ENCODE data around the gene MCM6.
"Not testable (repeated sequence)": the region's sequence is repeated elsewhere in the genome, so short reads cannot be mapped to it uniquely, and the experiment has no call there.

The MCM6 gene

DNA sequence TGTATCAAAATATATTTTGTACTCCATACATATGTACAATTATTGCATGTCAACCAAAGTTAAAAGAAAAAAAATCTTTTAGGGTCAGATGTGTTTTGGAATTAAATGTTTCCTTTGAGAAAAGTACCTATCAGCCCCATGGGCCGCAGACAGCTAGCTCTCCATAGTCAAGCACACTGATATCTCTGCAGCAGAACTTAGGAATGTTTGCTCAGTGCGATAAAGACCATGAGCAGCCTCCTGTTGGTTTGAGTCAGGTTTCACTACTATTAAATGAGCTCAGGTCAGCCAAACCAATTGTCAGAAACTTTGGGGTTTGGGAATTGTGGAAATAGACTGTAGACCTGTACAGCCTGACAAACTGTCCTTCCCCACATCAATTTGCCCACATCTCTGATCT lies 73.0 kb downstream of the MCM6 start:
- Histone ChIP-seq H3K9me3 (ENCODE audit: low read length) (peaks cover 4% of the 10 kb centered on the region), H3K4me1 (ENCODE audit: insufficient read depth, low read length) (no peaks in the 10 kb centered on the region), H2AFZ (ENCODE audit: low read depth, low read length) (no peak overlapping the region), H3K27me3 (ENCODE audit: insufficient read depth, low read length) (no peaks in the 10 kb centered on the region), H3K36me3 (ENCODE audit: insufficient read depth, low read length) (no peaks in the 10 kb centered on the region), H3K4me3 (ENCODE audit: low read length) (no peak overlapping the region)

DNA sequence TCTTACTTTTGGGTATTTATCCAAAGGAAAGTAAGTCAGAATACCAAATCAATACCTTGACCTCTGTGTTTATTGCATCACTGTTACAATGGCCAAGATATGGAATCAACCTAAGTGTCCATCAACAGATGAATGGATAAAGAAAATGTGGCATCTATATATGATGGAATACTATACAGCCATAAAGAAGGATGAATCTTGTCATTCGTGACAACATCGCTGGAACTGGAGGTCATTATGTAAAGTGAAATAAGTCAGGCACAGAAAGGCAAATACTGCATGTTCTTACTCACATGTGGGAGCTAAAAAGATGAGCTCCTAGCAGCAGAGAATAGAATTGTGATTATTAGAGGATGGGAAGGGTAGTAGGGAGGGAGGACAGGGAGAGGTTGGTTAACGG lies 73.9 kb downstream of the MCM6 start:
- H3K36me3 ChIP-seq (ENCODE audit: insufficient read depth, low read length): no peaks in the 10 kb centered on the region
- H3K4me1 ChIP-seq (ENCODE audit: insufficient read depth, low read length): no peaks in the 10 kb centered on the region
- H3K4me3 ChIP-seq (ENCODE audit: low read length): no peak overlapping the region
- H2AFZ ChIP-seq (ENCODE audit: low read depth, low read length): no peak overlapping the region
- H3K9me3 ChIP-seq (ENCODE audit: low read length): peaks cover 4% of the 10 kb centered on the region
- H3K27me3 ChIP-seq (ENCODE audit: insufficient read depth, low read length): no peaks in the 10 kb centered on the region

DNA sequence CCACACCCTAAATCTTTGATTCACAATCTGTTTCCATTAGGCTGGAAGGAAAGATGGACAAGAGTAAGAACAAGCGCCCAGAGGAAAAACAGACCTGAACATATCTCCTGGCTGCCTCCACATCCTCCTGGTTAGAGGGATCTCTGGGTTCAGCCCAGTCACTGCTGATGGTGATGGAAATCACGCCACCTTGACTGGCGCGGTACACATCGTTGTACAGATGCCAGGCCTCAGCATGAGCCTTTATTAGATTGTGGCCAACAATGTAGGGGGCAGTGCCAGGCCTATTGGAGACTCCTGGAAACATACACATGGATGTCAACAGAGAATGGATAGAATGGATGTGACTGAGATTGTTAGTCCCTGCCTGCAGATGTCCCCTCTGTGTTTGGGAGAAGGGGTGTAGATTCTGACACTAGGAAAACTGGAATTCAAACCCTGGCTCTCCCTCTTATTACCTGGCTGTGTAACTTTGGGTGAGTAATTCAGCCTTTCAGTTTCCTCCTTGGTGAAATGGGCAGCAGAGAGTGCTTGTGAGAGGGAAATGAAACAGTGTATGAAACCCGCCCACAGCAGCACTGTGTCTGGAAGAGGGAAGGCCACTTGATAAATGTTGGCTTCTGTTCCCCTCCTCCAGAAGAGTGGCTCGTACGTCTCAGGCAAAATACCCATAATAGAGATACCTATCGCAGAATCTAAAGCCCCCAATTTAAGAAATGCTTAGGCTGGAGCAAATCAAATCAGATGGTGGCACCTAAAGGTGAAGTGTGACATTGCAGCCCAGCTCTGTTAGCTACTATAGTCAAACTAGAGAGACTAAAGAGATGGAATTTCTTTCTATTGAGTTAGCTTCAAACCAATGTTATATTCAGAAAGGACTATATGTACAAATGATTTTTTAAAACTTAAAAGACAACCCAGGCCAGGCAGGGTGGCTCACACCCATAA lies 75.5 kb downstream of the MCM6 start:
- no peaks in the 10 kb centered on the region for H3K36me3 ChIP-seq (ENCODE audit: insufficient read depth, low read length)
- H2AFZ ChIP-seq (ENCODE audit: low read depth, low read length): no peak overlapping the region
- no peak overlapping the region for H3K4me3 ChIP-seq (ENCODE audit: low read length)
- no peaks in the 10 kb centered on the region for H3K4me1 ChIP-seq (ENCODE audit: insufficient read depth, low read length)
- H3K27me3 ChIP-seq (ENCODE audit: insufficient read depth, low read length): no peaks in the 10 kb centered on the region
- peaks cover 4% of the 10 kb centered on the region for H3K9me3 ChIP-seq (ENCODE audit: low read length)

DNA sequence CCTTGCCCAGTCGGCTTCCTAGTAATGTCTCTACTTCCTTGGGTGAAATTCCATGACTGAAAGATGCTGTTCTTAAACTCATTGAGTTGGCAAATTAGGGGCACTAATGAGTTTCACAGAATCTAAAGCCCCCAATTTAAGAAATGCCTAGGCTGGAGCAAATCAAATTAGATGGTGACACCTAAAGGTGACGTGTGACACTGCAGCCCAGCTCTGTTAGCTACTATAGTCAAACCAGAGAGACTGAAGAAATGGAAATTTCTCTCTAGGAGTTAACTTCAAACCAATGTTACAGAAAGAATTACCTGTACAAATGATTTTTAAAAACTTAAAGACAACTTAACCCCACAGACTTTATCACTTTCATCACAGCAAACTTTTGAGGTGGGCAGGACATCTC lies 76.5 kb downstream of the MCM6 start:
- no peaks in the 10 kb centered on the region for H3K27me3 ChIP-seq (ENCODE audit: insufficient read depth, low read length)
- peaks cover 4% of the 10 kb centered on the region for H3K9me3 ChIP-seq (ENCODE audit: low read length)
- no peak overlapping the region for H2AFZ ChIP-seq (ENCODE audit: low read depth, low read length)
- H3K4me1 ChIP-seq (ENCODE audit: insufficient read depth, low read length): no peaks in the 10 kb centered on the region
- no peaks in the 10 kb centered on the region for H3K36me3 ChIP-seq (ENCODE audit: insufficient read depth, low read length)
- H3K4me3 ChIP-seq (ENCODE audit: low read length): no peak overlapping the region

DNA sequence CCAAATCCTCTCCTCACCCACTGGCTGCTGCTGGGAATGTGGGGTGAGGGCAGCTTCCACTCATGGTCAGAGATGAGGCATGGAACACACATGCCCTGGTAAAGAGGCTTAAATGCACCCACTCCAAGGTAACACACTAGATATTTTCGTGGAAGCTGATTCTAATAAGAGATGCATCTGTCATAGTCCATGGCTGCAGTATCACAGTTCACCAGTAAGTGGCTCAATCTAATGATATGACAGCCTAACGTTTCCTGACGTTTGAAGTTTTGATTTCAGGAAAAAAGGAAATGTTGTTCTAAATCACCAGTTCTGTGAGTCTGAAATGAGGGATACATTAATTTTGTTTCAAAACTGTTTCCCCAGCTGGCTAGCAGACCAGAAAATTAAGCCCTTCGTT lies 77.5 kb downstream of the MCM6 start:
- Histone ChIP-seq H3K9me3 (ENCODE audit: low read length) (peaks cover 4% of the 10 kb centered on the region), H2AFZ (ENCODE audit: low read depth, low read length) (no peak overlapping the region), H3K36me3 (ENCODE audit: insufficient read depth, low read length) (no peaks in the 10 kb centered on the region), H3K27me3 (ENCODE audit: insufficient read depth, low read length) (no peaks in the 10 kb centered on the region), H3K4me3 (ENCODE audit: low read length) (no peak overlapping the region), H3K4me1 (ENCODE audit: insufficient read depth, low read length) (no peaks in the 10 kb centered on the region)

DNA sequence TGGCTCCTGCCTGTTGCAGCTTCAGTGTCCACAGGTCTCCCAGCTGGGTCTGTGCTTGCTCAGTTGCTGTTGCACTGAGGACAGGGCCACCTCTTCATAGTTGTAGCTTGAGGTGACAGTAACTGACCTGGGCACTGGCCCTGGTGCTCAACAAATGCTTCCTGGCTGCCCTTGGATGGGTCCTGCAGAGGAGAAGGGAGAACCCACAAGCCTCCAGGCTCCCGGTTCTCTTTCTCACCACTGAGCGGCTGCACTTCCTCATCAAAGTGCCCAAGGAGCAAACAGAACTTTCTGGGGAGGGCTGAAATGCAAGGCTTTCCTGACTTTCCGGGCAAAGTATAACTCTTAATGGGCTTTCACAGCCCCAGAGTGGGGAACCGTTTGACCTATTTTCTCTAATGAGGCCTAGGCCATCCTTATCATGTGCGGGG lies 78.0 kb downstream of the MCM6 start:
- Histone ChIP-seq H3K27me3 (ENCODE audit: insufficient read depth, low read length) (no peaks in the 10 kb centered on the region), H3K36me3 (ENCODE audit: insufficient read depth, low read length) (no peaks in the 10 kb centered on the region), H3K4me1 (ENCODE audit: insufficient read depth, low read length) (no peaks in the 10 kb centered on the region), H3K9me3 (ENCODE audit: low read length) (peaks cover 4% of the 10 kb centered on the region), H3K4me3 (ENCODE audit: low read length) (no peak overlapping the region), H2AFZ (ENCODE audit: low read depth, low read length) (no peak overlapping the region)

DNA sequence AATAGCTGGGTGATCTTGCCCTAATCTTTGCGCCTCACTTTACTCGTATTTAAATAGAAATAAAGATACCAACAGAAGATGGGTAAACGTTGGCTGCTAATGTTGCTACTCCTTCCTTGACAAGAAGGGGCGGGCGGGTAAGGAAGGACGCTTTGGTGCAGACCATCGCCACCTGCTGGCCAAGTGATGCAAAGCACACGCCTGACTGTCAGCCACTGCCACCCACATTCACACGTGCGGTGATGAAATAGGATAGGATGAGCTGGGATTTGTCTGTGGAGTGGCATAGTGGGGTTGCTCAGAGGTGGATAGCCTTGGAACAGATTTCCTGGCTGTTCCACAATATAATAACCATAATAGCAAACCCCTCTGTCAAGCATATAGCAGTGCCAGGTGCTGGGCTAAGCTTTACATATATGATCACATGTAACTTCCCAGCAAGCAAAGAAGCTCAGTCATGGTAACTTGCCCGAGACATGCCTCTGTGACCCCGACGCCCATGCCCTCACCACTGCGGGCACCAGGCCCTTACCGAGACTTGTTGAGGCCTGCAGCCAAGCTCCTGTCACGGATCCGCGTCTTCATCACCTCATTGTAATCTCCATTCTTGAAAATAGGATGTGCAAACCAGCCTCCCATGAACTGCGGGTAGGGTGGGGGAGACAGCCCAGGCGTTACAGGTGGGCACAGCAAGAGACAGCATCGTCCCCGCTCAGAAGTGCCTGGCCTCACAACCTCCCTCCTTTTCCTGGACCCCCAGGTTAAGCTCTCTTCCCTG lies 78.6 kb downstream of the MCM6 start:
- no peaks in the 10 kb centered on the region for H3K4me1 ChIP-seq (ENCODE audit: insufficient read depth, low read length)
- H3K36me3 ChIP-seq (ENCODE audit: insufficient read depth, low read length): no peaks in the 10 kb centered on the region
- H2AFZ ChIP-seq (ENCODE audit: low read depth, low read length): no peak overlapping the region
- no peaks in the 10 kb centered on the region for H3K27me3 ChIP-seq (ENCODE audit: insufficient read depth, low read length)
- peaks cover 4% of the 10 kb centered on the region for H3K9me3 ChIP-seq (ENCODE audit: low read length)
- no peak overlapping the region for H3K4me3 ChIP-seq (ENCODE audit: low read length)

DNA sequence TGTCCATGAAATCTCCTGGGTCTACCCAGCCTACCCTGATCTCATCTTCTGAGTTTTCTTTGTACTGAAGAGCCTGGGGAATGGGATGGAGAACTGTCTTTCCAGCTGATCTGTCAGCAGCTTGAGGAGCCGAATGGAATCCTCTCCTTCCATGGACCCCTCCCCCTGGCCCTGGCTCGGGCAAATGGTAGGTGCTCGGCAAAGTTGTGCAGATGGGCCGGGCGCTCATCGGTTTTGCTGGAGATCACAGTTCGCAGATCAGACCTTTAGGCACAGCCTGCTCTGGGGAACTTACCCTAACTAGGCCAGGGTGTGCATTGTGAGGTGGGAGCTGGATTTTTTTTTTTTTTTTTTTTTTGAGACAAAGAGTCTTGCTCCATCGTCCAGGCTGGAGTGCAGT lies 79.6 kb downstream of the MCM6 start:
- no peaks in the 10 kb centered on the region for H3K4me1 ChIP-seq (ENCODE audit: insufficient read depth, low read length)
- H3K27me3 ChIP-seq (ENCODE audit: insufficient read depth, low read length): no peaks in the 10 kb centered on the region
- no peaks in the 10 kb centered on the region for H3K36me3 ChIP-seq (ENCODE audit: insufficient read depth, low read length)
- H2AFZ ChIP-seq (ENCODE audit: low read depth, low read length): no peak overlapping the region
- no peak overlapping the region for H3K4me3 ChIP-seq (ENCODE audit: low read length)
- peaks cover 4% of the 10 kb centered on the region for H3K9me3 ChIP-seq (ENCODE audit: low read length)

DNA sequence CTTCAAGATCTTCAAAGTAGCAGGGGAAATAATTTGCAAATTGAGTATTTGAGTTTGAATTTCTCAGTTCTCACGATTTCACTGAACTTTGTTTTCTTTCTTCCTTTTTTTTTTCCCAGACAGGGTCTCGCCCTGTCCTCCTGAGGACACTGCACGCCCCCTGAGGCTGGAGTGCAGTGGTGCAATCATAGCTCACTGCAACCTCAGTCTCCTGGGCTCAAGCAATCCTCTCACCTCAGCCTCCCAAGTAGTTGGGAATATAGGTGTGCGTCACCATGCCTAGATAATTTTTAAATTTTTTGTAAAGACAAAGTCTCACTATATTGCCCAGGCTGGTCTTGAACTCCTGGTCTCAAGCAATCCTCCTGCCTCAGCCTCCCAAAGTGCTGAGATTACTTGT lies 80.6 kb downstream of the MCM6 start:
- not testable (repeated sequence) for H3K36me3 ChIP-seq (ENCODE audit: insufficient read depth, low read length); H3K4me3 ChIP-seq (ENCODE audit: low read length); H3K9me3 ChIP-seq (ENCODE audit: low read length); H2AFZ ChIP-seq (ENCODE audit: low read depth, low read length); H3K27me3 ChIP-seq (ENCODE audit: insufficient read depth, low read length); H3K4me1 ChIP-seq (ENCODE audit: insufficient read depth, low read length)

DNA sequence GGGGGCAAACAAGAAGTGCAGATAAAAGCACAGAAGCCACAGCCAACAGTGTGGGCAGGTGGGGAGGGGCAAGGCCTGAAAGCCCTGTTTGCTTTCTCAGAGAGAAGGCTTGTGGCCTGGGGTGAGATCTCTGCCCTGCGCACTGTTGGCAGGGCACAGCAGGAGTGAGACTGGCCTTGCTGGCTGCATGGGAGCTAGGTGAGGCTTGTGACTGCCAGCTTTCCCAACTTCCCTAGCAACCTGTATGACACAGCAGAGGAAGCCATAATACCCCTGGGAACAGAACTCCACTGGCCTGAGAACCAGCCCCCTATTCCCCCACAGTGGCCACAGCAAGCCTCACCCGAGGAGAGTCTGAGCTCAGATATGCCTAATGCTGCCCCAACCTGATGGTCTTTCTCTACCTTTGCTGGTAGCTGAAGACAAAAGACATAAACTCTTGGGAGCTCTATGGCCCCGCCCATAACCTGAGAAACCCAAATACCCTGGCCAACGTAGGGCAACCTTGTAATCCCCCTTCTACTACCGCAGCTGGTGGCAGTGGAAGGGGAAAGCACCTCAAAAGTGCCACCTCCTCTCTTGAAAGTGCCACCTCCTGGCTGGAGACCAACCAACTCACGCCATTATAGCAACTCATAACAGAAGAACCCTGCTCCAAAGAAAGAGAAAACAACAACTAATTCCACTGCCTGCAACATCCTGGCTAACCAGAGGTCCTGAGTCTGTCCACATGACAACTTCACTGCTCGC lies 83.7 kb downstream of the MCM6 start:
- Histone ChIP-seq H3K27me3 (ENCODE audit: insufficient read depth, low read length) (no peaks in the 10 kb centered on the region), H3K9me3 (ENCODE audit: low read length) (no peaks in the 10 kb centered on the region), H2AFZ (ENCODE audit: low read depth, low read length) (no peak overlapping the region), H3K4me3 (ENCODE audit: low read length) (no peak overlapping the region), H3K4me1 (ENCODE audit: insufficient read depth, low read length) (no peaks in the 10 kb centered on the region), H3K36me3 (ENCODE audit: insufficient read depth, low read length) (peaks cover under 1% of the 10 kb centered on the region)

DNA sequence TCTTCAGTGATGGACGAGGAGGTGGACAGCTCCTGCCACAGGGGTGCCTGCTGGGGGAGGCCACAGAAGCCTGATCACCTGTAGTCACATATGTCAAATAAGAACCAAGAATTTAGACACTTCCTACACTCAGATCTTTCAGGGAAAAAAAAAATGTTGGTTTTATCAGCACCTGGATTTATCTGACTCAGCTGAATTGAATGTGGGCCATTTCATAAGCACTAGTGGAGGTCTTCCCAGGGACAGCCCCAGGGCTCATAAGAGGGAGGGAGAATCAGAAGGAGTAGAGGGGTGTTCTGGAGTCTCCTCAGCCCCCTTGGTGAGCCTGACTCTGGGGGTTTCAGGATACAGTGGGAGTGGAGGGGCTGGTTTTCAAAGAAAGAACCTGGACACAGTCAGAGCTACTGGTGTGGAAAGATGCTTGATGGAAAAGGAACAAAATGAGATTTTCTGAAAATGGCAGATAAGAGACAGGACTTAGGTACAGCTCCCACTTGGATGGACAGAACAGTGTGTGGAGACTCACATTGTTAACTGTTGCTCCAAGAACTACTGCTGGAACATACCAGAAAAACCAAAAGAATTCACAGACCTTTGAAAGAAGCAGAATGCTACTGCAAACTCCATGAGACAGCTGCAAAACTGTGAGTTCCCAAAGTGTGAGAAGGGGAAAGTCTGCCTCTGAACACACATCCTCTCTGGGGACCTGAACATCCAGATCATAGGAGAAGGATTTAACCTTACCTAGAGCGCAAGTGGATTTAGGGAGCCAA lies 84.6 kb downstream of the MCM6 start:
- H2AFZ ChIP-seq (ENCODE audit: low read depth, low read length): no peak overlapping the region
- peaks cover 8% of the 10 kb centered on the region for H3K36me3 ChIP-seq (ENCODE audit: insufficient read depth, low read length)
- H3K9me3 ChIP-seq (ENCODE audit: low read length): no peaks in the 10 kb centered on the region
- H3K4me1 ChIP-seq (ENCODE audit: insufficient read depth, low read length): no peaks in the 10 kb centered on the region
- no peak overlapping the region for H3K4me3 ChIP-seq (ENCODE audit: low read length)
- H3K27me3 ChIP-seq (ENCODE audit: insufficient read depth, low read length): no peaks in the 10 kb centered on the region

DNA sequence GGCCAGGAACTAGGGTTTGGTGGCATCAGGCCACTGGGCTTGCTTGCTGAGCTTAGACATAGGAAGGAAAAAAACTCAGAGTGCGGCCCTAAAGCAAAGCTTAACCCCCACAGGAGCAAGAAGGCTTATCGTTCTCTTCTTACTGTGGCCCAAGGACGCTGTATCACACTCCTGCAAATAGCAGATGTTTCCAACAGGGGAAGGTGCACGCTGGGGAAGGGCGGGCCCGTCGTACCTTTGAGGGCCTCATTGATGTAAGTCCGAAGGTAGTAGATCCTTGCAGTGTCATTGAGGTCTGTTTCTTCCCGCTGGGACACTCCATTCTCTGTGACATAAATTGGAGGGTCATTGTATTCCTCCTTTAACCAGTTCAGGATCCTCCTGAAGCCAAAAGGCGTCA lies 85.8 kb downstream of the MCM6 start:
- Histone ChIP-seq H3K27me3 (ENCODE audit: insufficient read depth, low read length) (no peaks in the 10 kb centered on the region), H3K36me3 (ENCODE audit: insufficient read depth, low read length) (peaks cover 11% of the 10 kb centered on the region), H2AFZ (ENCODE audit: low read depth, low read length) (no peak overlapping the region), H3K9me3 (ENCODE audit: low read length) (no peaks in the 10 kb centered on the region), H3K4me3 (ENCODE audit: low read length) (no peak overlapping the region), H3K4me1 (ENCODE audit: insufficient read depth, low read length) (no peaks in the 10 kb centered on the region)
